Hepatocyte (in vitro differentiated cells): ENCODE measurements around the gene CROCC2. TPM values are rescaled to one million over a fixed set of nuclear protein-coding genes. Genes with fewer than 3 reads are reported as not detected.

Source experiments
- DNase-seq: peaks from one replicate; pipeline ENCODE4 v3.0.0-alpha.2; 2016; ENCODE audit warnings: low spot score
- H2AFZ ChIP-seq: fragments of 200-600 bp; sonication (generic); 2 replicates; pipeline ENCODE4 v1.6.0; 2016; ENCODE audit warnings: antibody characterized with exemption, mild to moderate bottlenecking
- H3K27ac ChIP-seq: fragments of 200-600 bp; sonication (generic); 2 replicates; pipeline ENCODE4 v1.5.1; 2016; ENCODE audit warnings: mild to moderate bottlenecking
- H3K27me3 ChIP-seq: fragments of 200-600 bp; sonication (generic); 2 replicates; pipeline ENCODE4 v1.6.1; 2016
- H3K36me3 ChIP-seq: fragments of 200-600 bp; sonication (generic); replicated peaks from 2 replicates; pipeline ENCODE4 v1.5.1; 2016; ENCODE audit warnings: low read depth; ENCODE audit not compliant: insufficient read depth
- H3K4me1 ChIP-seq: fragments of 200-600 bp; sonication (generic); 2 replicates; pipeline ENCODE4 v1.5.1; 2016; ENCODE audit warnings: mild to moderate bottlenecking, moderate library complexity; ENCODE audit not compliant: insufficient read depth
- H3K4me2 ChIP-seq: fragments of 200-600 bp; sonication (generic); 2 replicates; pipeline ENCODE4 v1.6.0; 2016
- H3K4me3 ChIP-seq: fragments of 200-600 bp; sonication (generic); 2 replicates; pipeline ENCODE4 v1.5.1; 2016; ENCODE audit warnings: mild to moderate bottlenecking
- H3K79me2 ChIP-seq: fragments of 200-600 bp; sonication (generic); 2 replicates; pipeline ENCODE4 v1.6.0; 2017; ENCODE audit warnings: mild to moderate bottlenecking
- H3K9me2 ChIP-seq: fragments of 200-600 bp; sonication (generic); replicated peaks from 2 replicates; pipeline ENCODE4 v1.6.0; 2017; ENCODE audit warnings: mild to moderate bottlenecking; ENCODE audit not compliant: insufficient read depth
- H3K9me3 ChIP-seq: fragments of 200-600 bp; sonication (generic); 2 replicates; pipeline ENCODE4 v1.5.1; 2016; ENCODE audit warnings: low read depth, mild to moderate bottlenecking
- H4K20me1 ChIP-seq: fragments of 200-600 bp; sonication (generic); 2 replicates; pipeline ENCODE4 v1.6.0; 2016; ENCODE audit warnings: mild to moderate bottlenecking; ENCODE audit not compliant: insufficient read depth, poor library complexity, severe bottlenecking
- CTCF ChIP-seq: fragments of 200-600 bp; sonication (generic); IDR thresholded peaks from 2 replicates; pipeline ENCODE4 v1.5.1; 2016; ENCODE audit warnings: antibody characterized with exemption, mild to moderate bottlenecking; ENCODE audit not compliant: poor library complexity
- EZH2 ChIP-seq: fragments of 200-600 bp; sonication (generic); IDR thresholded peaks from 2 replicates; pipeline ENCODE4 v1.6.1; 2016; ENCODE audit warnings: antibody characterized with exemption, mild to moderate bottlenecking, borderline replicate concordance
- EZH2phosphoT487 ChIP-seq: fragments of 200-600 bp; sonication (generic); IDR thresholded peaks from one replicate; pipeline ENCODE4 v1.6.1; 2018; ENCODE audit warnings: antibody characterized with exemption, mild to moderate bottlenecking, low read depth, moderate library complexity; ENCODE audit not compliant: unreplicated experiment, severe bottlenecking
- WGBS: methylation state at CpG from one replicate; pipeline ENCODE4 v1.1.6; 2016; ENCODE audit warnings: low lambda C conversion rate; ENCODE audit errors: missing lambda C conversion rate; 5-methylcytosine and 5-hydroxymethylcytosine counted together
- polyA plus RNA-seq: library from polyadenylated mRNA; unstranded; fragments of >200 nt; fragmentation: Nextera tagmentation; extraction: Ambion mirVana; gene quantifications from 2 replicates; pipeline ENCODE4 v1.2.1, GENCODE V29; 2016
- total RNA-seq: library from RNA; depleted of rRNA; stranded (reverse); fragments of >200 nt; gene quantifications from 2 replicates; pipeline ENCODE4 v1.2.3, GENCODE V29; 2014

CROCC2 gene
- total and polyA plus RNA-seq, 2 experiments from 2014 or later = 0.04 to 0.10 TPM

GRCh38 chr2:240915526-240916341 lies 9.6 kb downstream of the CROCC2 start:
- Histone ChIP-seq H3K27me3 (peaks cover 11% of the 10 kb centered on the region), H3K36me3 (no peaks in the 10 kb centered on the region), H3K79me2 (no peaks in the 10 kb centered on the region), H3K27ac (no peak overlapping the region), H3K9me2 (no peaks in the 10 kb centered on the region), H3K4me1 (peaks cover 20% of the 10 kb centered on the region), H3K4me2 (peak overlapping the region; percentile 43), H3K4me3 (no peak overlapping the region), H3K9me3 (no peaks in the 10 kb centered on the region), H2AFZ (no peak overlapping the region), H4K20me1 (no peaks in the 10 kb centered on the region)
- TF ChIP-seq CTCF (no peak), EZH2 (no peak), EZH2phosphoT487 (no peak)
- 38% methylated on average over 19 of the region's 34 CpGs for WGBS
- DNase-seq = no peak

- peak; percentile 79 for DNase-seq
- Histone ChIP-seq H3K4me2 (peak overlapping the region; percentile 43), H3K27me3 (peaks cover 11% of the 10 kb centered on the region), H3K27ac (peak overlapping the region; percentile 72), H3K79me2 (no peaks in the 10 kb centered on the region), H3K36me3 (no peaks in the 10 kb centered on the region), H2AFZ (no peak overlapping the region), H4K20me1 (no peaks in the 10 kb centered on the region), H3K4me1 (peaks cover 20% of the 10 kb centered on the region), H3K9me3 (no peaks in the 10 kb centered on the region), H3K4me3 (no peak overlapping the region), H3K9me2 (no peaks in the 10 kb centered on the region)
- TF ChIP-seq EZH2 = no peak
- no peak for TF ChIP-seq CTCF
- TF ChIP-seq EZH2phosphoT487 = no peak
- WGBS = 1% methylated on average over 17 of the region's 24 CpGs
Measured at GRCh38 chr2:240916571-240917008, 10.5 kb downstream of the CROCC2 start.

- no peak for TF ChIP-seq EZH2phosphoT487
- no peak for TF ChIP-seq CTCF
- TF ChIP-seq EZH2 = no peak
- Histone ChIP-seq H3K9me3 (no peaks in the 10 kb centered on the region), H3K4me3 (no peak overlapping the region), H3K36me3 (no peaks in the 10 kb centered on the region), H3K4me1 (peaks cover 20% of the 10 kb centered on the region), H3K27me3 (peaks cover 11% of the 10 kb centered on the region), H3K4me2 (peak overlapping the region; percentile 43), H3K27ac (peak overlapping the region; percentile 72), H3K9me2 (no peaks in the 10 kb centered on the region), H4K20me1 (no peaks in the 10 kb centered on the region), H3K79me2 (no peaks in the 10 kb centered on the region), H2AFZ (no peak overlapping the region)
- DNase-seq = no peak
- 80% methylated on average over 17 of the region's 20 CpGs for WGBS
Measured at GRCh38 chr2:240917009-240917683, 11.0 kb downstream of the CROCC2 start.
